HEK293 (cell line): ENCODE data around the gene ASNSD1.

Source experiments
- PRDM4 ChIP-seq: fragments of 450-650 bp; formaldehyde crosslinking; IDR thresholded peaks from 2 replicates; pipeline ENCODE4 v1.5.1; 2017; ENCODE audit warnings: missing biosample characterization, missing genetic modification characterization
- TCF7L2 ChIP-seq: IDR thresholded peaks from 2 replicates; pipeline ENCODE4 v1.6.1; 2011; ENCODE audit warnings: low read depth, mild to moderate bottlenecking, inconsistent platforms, low read length, moderate library complexity, borderline replicate concordance
- ZNF473 ChIP-seq: fragments of 450-650 bp; formaldehyde crosslinking; IDR thresholded peaks from 2 replicates; pipeline ENCODE4 v1.5.1; 2017; ENCODE audit warnings: missing biosample characterization, missing genetic modification characterization
- ZNF501 ChIP-seq: fragments of 450-650 bp; formaldehyde crosslinking; IDR thresholded peaks from 2 replicates; pipeline ENCODE4 v1.5.1; 2016; ENCODE audit warnings: missing biosample characterization, missing genetic modification characterization
- ZNF747 ChIP-seq: fragments of 450-650 bp; formaldehyde crosslinking; IDR thresholded peaks from 2 replicates; pipeline ENCODE4 v1.5.1; 2016; ENCODE audit warnings: missing biosample characterization, missing genetic modification characterization
- TF ChIP-seq, protein P1 (sequence below): fragments of 450-650 bp; formaldehyde crosslinking; IDR thresholded peaks from 2 replicates; pipeline ENCODE4 v1.5.1; 2016; ENCODE audit warnings: missing biosample characterization, missing genetic modification characterization

DNA sequence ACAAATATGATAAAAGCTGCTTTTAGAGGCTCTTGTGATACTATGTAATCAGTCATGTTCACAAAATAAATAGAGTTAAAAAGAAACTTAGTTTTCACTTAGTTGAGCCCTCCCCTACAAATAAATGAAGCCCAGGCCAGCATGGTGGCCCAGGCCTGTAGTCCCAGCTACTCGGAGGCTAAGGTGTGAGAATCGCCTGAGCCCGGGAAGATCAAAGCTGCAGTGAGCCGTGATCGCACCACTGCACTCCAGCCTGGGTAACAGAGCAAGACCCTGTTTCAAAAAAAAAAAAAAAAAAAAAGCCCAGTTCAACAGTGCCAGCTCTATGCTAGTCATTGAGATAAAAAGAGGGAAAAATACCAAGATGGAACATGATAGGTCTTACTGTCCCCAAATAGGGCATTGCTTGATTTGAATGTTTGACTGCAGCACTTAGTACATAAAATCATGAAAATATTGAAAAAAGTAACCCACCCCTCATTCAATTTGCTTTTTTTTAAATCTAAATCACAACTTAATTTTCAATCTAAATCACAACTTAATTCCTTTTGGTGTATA lies 1.5 kb downstream of the ASNSD1 start:
- TF ChIP-seq ZNF473 (no peak), TCF7L2 (no peak), PRDM4 (tag by site-specific recombination) (no peak), ZNF501 (tag by site-specific recombination) (no peak), ZNF747 (tag by site-specific recombination) (no peak)
- TF ChIP-seq, protein P1, sequence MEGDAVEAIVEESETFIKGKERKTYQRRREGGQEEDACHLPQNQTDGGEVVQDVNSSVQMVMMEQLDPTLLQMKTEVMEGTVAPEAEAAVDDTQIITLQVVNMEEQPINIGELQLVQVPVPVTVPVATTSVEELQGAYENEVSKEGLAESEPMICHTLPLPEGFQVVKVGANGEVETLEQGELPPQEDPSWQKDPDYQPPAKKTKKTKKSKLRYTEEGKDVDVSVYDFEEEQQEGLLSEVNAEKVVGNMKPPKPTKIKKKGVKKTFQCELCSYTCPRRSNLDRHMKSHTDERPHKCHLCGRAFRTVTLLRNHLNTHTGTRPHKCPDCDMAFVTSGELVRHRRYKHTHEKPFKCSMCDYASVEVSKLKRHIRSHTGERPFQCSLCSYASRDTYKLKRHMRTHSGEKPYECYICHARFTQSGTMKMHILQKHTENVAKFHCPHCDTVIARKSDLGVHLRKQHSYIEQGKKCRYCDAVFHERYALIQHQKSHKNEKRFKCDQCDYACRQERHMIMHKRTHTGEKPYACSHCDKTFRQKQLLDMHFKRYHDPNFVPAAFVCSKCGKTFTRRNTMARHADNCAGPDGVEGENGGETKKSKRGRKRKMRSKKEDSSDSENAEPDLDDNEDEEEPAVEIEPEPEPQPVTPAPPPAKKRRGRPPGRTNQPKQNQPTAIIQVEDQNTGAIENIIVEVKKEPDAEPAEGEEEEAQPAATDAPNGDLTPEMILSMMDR (tag by site-specific recombination): no peak
